ENCODE data around the gene NFYC. TPM values are rescaled to one million over a fixed set of nuclear protein-coding genes. Genes with fewer than 3 reads are reported as not detected.
A peak's percentile ranks its signal among the peaks of the same experiment; 100 is the strongest.

Gene NFYC
- total RNA-seq, 1 donor from 2014 or later = 101 TPM

DNA sequence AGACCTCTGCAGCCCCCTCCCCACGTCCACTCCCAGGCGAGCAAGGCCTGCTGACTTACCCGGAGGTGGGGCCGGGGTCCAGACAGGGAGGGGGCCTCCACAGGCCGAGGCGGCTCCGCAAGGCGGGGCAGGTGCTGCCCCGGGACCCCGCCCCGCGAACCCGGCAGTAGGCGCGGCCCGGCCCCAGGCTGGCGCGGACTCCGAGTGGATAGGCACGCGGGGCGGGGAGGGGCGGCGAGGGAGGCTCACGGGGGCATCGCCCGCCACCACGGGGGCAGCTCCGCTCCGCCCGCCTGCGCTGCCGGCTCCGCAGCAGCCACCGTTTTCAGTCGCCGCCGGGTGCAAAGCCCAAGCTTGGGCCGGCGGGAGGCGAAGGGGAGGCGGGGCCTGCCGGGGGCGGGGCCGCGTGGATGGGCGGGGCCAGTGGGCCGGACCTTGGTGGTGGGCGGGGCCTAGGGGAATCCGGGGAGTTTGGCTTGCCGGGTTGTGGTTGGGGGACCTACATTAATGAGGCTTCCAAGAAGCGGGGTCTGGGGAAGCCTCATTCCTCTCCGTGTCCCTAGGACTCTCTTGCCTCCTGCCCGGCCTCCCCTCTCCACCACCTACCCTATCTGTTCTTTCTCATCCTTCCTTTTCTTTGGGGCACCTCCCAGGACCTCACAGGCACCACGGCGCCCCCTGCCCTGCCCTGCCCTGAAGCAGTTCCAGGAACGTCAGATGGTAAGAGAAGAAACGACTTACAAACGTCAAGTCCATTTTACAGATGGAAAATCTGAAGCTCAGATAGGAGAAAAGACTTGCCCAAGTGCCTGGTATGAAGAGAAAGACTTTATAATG is 26.0 kb upstream of the NFYC start, which contains the start of gene RIMS3:
RIMS3 (minus strand) TSS at position 348 of the 837 bp plus-strand sequence. CDS start 23,757 bp downstream, outside the sequence.
- H3K27me3 Mint-ChIP-seq (ENCODE audit: low read depth) = peaks cover 5% of the 10 kb centered on the region
- H3K27ac Mint-ChIP-seq = no peak within 1 kb of the TSS
- H3K4me1 Mint-ChIP-seq = peaks cover 23% of the 10 kb centered on the region
- TF ChIP-seq, protein P1, sequence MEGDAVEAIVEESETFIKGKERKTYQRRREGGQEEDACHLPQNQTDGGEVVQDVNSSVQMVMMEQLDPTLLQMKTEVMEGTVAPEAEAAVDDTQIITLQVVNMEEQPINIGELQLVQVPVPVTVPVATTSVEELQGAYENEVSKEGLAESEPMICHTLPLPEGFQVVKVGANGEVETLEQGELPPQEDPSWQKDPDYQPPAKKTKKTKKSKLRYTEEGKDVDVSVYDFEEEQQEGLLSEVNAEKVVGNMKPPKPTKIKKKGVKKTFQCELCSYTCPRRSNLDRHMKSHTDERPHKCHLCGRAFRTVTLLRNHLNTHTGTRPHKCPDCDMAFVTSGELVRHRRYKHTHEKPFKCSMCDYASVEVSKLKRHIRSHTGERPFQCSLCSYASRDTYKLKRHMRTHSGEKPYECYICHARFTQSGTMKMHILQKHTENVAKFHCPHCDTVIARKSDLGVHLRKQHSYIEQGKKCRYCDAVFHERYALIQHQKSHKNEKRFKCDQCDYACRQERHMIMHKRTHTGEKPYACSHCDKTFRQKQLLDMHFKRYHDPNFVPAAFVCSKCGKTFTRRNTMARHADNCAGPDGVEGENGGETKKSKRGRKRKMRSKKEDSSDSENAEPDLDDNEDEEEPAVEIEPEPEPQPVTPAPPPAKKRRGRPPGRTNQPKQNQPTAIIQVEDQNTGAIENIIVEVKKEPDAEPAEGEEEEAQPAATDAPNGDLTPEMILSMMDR (IDR thresholded peaks at IDR 0.05; ENCODE audit: unreplicated experiment) = no peak
- peak within 1 kb of the TSS; percentile 81 for H3K4me3 Mint-ChIP-seq
- H3K9me3 Mint-ChIP-seq = no peaks in the 10 kb centered on the region
- no peaks in the 10 kb centered on the region for H3K36me3 Mint-ChIP-seq
- peak; percentile 74 to 94 for DNase-seq (ENCODE audit: low spot score in 2 of 2, unreplicated experiment in 2 of 2)

DNA sequence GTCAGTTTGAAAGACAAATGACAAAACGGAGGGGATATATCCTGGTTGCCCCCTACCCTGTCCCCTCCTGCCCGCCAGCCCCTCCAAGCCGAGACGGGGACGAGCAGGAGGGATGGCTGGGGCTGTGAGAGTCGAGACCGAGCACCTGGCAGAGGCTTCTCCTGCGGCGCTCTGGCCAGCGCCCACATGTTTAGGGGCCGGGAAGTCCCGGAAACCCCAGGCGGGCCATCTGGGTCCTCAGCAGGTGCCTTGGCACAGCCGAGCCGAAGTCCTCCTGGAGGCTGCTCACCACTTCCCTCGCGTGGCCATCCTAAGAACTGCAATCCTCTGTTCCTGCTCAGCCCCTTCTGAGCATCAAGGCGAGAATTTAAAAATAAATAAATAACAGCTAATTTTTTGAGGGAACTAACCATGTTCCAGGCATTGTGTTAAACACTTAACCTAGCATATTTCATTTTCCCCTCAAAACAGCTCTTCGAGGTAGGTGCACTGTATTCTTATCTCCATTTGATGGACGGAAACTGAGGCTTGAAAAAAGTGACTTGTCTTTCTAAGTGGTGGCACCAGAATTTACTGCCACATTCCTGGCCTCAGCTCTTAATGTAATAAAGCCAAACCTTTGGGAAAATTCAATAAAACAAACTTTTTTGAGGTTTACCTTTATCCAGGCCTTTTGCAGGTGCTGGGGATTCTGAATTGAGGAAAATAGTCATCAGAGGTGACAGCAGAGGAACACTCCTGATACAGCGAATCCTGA is 22.6 kb upstream of the NFYC start:
- DNase-seq (ENCODE audit: low spot score in 2 of 2, unreplicated experiment in 2 of 2) = peak; percentile 63 to 88
- Mint-ChIP-seq H3K9me3 (no peaks in the 10 kb centered on the region), H3K27me3 (ENCODE audit: low read depth) (peaks cover 7% of the 10 kb centered on the region), H3K4me3 (peak overlapping the region; percentile 13), H3K36me3 (no peaks in the 10 kb centered on the region), H3K4me1 (peaks cover 4% of the 10 kb centered on the region), H3K27ac (no peak overlapping the region)
- TF ChIP-seq, protein P1 (IDR thresholded peaks at IDR 0.05; ENCODE audit: unreplicated experiment) = peak; percentile 80

DNA sequence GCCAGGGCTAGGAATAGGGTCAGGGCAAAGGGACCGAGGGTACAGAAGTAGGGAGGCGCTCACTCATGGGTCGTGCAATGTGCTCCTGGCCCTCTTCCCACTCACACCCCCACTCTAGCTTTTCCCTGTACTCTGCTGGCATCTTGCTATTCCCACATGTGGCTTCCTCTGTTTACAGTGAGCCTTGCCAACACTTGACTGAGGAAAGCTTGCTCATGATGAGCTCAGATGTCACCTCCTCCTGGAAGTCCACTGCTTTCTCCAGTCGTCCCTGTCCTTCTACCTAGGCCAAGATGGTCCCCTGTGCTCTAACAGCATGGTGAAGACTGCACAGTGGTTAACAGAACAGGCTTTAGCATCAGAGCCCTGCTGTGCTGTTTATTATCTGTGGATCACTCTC is 18.1 kb upstream of the NFYC start:
- H3K27me3 Mint-ChIP-seq (ENCODE audit: low read depth) = peaks cover 7% of the 10 kb centered on the region
- no peaks in the 10 kb centered on the region for H3K36me3 Mint-ChIP-seq
- H3K27ac Mint-ChIP-seq = no peak overlapping the region
- no peak overlapping the region for H3K4me3 Mint-ChIP-seq
- DNase-seq (ENCODE audit: low spot score in 2 of 2, unreplicated experiment in 2 of 2) = no peak
- no peaks in the 10 kb centered on the region for H3K4me1 Mint-ChIP-seq
- no peaks in the 10 kb centered on the region for H3K9me3 Mint-ChIP-seq
- TF ChIP-seq, protein P1 (IDR thresholded peaks at IDR 0.05; ENCODE audit: unreplicated experiment) = no peak

DNA sequence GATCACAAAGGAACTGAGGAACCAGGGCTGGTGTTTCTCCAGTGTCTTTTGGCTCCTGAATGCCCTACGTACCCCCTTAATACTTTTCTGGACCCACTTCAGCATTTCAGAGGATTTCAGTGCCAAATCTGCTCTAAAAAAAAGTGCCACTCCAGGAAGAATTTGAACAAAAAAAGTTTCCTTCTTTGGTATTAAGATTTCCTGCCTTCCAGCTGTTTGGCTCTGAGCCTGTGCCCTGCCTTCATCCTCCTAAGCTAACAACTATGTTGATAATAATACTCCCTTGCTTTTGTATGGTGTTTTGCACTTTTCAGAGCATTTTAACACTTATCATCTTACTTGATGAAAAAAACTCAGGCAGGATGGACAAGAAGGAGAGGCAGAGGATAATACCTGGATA is 15.0 kb upstream of the NFYC start:
- TF ChIP-seq, protein P1 (IDR thresholded peaks at IDR 0.05; ENCODE audit: unreplicated experiment) = no peak
- no peaks in the 10 kb centered on the region for H3K36me3 Mint-ChIP-seq

DNA sequence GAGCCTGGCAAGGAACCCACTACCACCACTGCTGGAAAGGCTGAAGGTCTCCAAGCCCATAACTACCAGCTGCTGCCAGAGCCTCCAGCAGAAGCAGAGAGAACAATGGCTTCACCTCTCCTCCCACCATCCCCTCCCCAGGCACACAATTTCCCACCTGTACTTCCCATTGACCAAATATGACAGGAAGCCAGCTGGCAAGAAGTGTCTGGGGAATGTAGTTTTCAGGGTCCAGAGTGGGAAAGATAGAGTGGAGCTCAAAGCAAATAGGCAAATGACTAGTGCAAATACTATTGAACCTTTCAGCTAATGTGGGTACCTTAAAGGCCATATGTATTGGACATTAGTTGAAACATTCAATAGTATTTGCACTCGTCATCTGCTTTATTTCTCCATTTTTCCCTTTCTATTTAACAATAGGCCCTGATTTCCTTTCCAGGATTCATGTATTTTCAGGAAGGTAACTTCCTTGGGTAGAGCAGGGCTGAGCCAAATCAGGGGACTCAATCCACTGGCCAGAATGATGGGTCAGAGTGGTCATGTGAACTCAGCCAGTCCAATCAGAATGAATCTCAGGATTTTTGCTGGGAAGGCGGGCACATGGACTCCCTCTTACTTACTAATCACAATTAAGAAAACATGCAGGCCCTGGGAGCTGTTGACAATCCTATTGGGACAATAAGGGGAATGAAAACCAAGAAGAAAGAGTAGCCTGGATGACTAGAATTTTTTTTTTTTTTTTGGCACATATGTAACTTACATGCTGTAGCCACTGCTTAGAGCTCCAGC is 12.1 kb upstream of the NFYC start:
- peaks cover 3% of the 10 kb centered on the region for H3K36me3 Mint-ChIP-seq
- H3K27me3 Mint-ChIP-seq (ENCODE audit: low read depth) = no peaks in the 10 kb centered on the region
- TF ChIP-seq, protein P1 (IDR thresholded peaks at IDR 0.05; ENCODE audit: unreplicated experiment) = no peak
- no peak overlapping the region for H3K27ac Mint-ChIP-seq
- H3K4me3 Mint-ChIP-seq = no peak overlapping the region
- H3K9me3 Mint-ChIP-seq = peaks cover 7% of the 10 kb centered on the region
- no peaks in the 10 kb centered on the region for H3K4me1 Mint-ChIP-seq
- DNase-seq (ENCODE audit: low spot score in 2 of 2, unreplicated experiment in 2 of 2) = no peak

More for the DNA sequence above, 15.0 kb upstream of the NFYC start:
- Mint-ChIP-seq H3K4me1 (no peaks in the 10 kb centered on the region), H3K4me3 (no peak overlapping the region), H3K27ac (no peak overlapping the region), H3K27me3 (ENCODE audit: low read depth) (no peaks in the 10 kb centered on the region), H3K9me3 (no peaks in the 10 kb centered on the region)
- no peak for DNase-seq (ENCODE audit: low spot score in 2 of 2, unreplicated experiment in 2 of 2)
